Measurements from ENCODE around the gene TLR5. TPM values are rescaled to one million over a fixed set of nuclear protein-coding genes. Genes with fewer than 3 reads are reported as not detected.

Gene TLR5
- total and polyA plus RNA-seq, 8 donors: 9.8 to 27.6 (median 10.6) TPM

- no peak overlapping the region for H3K4me3 ChIP-seq
- peaks cover 21 to 53% of the 10 kb centered on the region in 2 donors for H3K4me1 ChIP-seq
- intact Hi-C loops (cut with DNase I): no loop called here
- H3K36me3 ChIP-seq: no peaks in the 10 kb centered on the region
- no peak for TF ChIP-seq CTCF (IDR thresholded peaks at IDR 0.05)
- peaks cover 0 to 11% of the 10 kb centered on the region in 2 donors for H3K9me3 ChIP-seq
- peak overlapping the region in 1 of 2 donors; percentile 82 for H3K27ac ChIP-seq
- no peak for ATAC-seq
- no peak for DNase-seq
- H3K27me3 ChIP-seq: no peaks in the 10 kb centered on the region
These were observed 1.4 kb upstream of the TLR5 start for GRCh38 chr1:223144431-223144830.

DNA sequence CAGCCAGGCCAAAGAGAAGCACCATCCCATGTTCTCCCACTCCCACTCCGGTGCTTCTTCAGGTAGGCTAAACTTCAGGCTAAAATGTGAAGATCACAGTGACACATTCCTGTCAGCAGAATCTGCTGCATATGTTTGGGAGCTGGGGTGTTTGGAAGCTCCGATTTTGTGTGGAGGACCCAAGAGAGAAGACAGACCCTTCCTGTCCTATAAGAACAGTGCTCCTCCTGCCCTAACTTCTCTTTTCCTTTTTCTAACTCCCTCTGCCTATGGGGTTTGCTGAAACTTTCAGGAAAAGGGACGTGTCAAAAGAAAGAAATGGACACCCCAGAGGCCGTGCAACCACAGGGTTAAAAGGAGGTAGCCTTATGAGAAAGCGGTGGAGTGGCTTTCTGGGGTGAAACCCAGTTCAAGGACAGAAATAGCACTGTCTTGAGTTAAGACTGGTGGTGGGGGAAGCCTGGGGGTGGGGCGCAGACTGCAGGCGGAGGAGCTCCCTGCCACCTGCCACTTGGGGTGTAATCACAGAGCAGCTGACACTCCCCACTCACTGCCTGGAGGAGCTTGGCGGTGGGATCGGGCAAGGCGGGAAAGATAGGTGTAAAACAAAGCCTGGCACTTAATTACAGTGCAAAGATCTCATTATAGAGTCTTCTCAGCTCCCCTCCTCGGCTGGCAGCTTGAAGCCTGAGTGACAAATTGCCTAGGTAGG, 645 bp upstream of the TLR5 start:
- intact Hi-C loops (cut with DNase I): no loop called here

GRCh38 chr1:223142269-223142668, 779 bp downstream of the TLR5 start:
- peak overlapping the region; percentile 51 to 67 for H3K4me3 ChIP-seq
- peaks cover 25 to 67% of the 10 kb centered on the region in 2 donors for H3K4me1 ChIP-seq
- H3K27me3 ChIP-seq: no peaks in the 10 kb centered on the region
- intact Hi-C loops (cut with DNase I): no loop called here
- no peaks in the 10 kb centered on the region for H3K36me3 ChIP-seq
- ATAC-seq: no peak
- no peak for TF ChIP-seq CTCF (IDR thresholded peaks at IDR 0.05)
- H3K27ac ChIP-seq: peak overlapping the region; percentile 78 to 85
- DNase-seq: peak in 1 of 4 donors; percentile 77
- H3K9me3 ChIP-seq: peaks cover 0 to 3% of the 10 kb centered on the region in 2 donors

More for the DNA sequence above, 645 bp upstream of the TLR5 start:
- Histone ChIP-seq H3K27ac (peak overlapping the region; percentile 82 to 85), H3K9me3 (peaks cover 0 to 11% of the 10 kb centered on the region in 2 donors), H3K36me3 (no peaks in the 10 kb centered on the region), H3K27me3 (no peaks in the 10 kb centered on the region), H3K4me3 (peak overlapping the region; percentile 51 to 67), H3K4me1 (peaks cover 21 to 53% of the 10 kb centered on the region in 2 donors)
- DNase-seq (peak in 3 of 4 donors; percentile 80 to 87 (median 82)), ATAC-seq (peak; percentile 74)
- TF ChIP-seq CTCF (IDR thresholded peaks at IDR 0.05): no peak

- Histone ChIP-seq H3K4me3 (peak overlapping the region in 1 of 2 donors; percentile 19), H3K27me3 (no peaks in the 10 kb centered on the region), H3K9me3 (no peaks in the 10 kb centered on the region), H3K36me3 (no peaks in the 10 kb centered on the region), H3K27ac (peak overlapping the region; percentile 5 to 42), H3K4me1 (peaks cover 25 to 81% of the 10 kb centered on the region in 2 donors)
- peak in 1 of 4 donors; percentile 38 for DNase-seq
- no peak for TF ChIP-seq CTCF (IDR thresholded peaks at IDR 0.05)
- intact Hi-C loops (cut with DNase I): no loop called here
- no peak for ATAC-seq
These were observed 2.2 kb downstream of the TLR5 start for GRCh38 chr1:223140611-223141405.
